ENCODE results near the gene RPL31.

GRCh38 chr2:101017371-101017770 is 15.3 kb downstream of the RPL31 start:
- TF ChIP-seq EZH2 (IDR thresholded peaks at IDR 0.05; ENCODE audit: borderline replicate concordance) = no peak
- TF ChIP-seq CTCF (IDR thresholded peaks at IDR 0.05; ENCODE audit: poor library complexity) = no peak

All from hepatocyte (in vitro differentiated cells).